NCI-H2029 treated with DMSO at 0.1 percent for 48 hours (cell line): Measurements from ENCODE around the gene MEST.
"Not testable (repeated sequence)": the region's sequence is repeated elsewhere in the genome, so short reads cannot be mapped to it uniquely, and the experiment has no call there.

Source experiments
- DNase-seq: peaks from one replicate; lab custom pipeline; 2025; lab: John Stamatoyannopoulos, UW

The MEST gene

DNA sequence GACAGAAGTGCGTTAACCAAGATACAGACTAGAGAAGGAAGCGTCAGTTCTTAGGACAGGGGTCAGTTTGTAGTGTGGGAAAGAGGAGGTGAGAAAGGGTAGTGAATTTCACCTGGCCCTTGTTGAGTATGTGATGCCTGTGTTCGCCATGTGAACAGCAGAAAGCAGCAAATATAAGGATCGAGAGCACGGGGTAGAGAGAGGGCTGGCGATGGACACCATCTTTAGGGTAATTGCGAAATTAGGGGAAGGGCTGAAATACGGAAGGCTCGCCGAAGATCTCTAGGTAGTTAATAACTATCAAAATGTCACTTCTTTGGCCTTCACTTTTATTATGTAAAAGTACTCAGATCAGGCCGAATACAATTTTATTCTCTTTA is 6.2 kb upstream of the MEST start:
- no peak for DNase-seq

- DNase-seq: peak; percentile 86
Measured at GRCh38 chr7:130486114-130486953, 5.6 kb upstream of the MEST start.

DNA sequence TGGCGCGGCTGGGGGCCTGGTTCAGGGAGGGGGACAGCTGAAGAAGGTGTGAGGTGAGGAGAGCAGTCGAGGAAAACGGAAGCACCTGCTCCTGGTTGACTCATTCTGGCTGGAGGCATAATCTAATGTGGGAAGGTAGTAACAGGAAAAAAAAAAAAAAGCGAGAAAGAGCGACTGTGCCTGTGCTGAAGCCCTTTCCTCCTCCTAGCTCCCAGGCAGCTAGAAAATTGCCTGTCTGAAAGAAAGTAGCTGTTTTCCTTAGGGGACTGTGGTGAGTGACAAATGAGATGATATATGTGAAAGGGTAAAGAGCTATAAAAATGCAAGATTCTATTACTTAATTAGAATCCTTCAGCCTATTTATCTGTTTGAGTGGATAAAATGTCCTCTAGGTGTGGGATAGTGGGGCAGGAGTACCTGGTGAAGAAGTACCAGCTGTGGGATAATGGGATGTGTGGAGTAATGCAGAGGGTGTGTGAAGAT is 4.9 kb upstream of the MEST start:
- DNase-seq: peak; percentile 55

GRCh38 chr7:130488392-130489139 is 3.3 kb upstream of the MEST start:
- no peak for DNase-seq

- no peak for DNase-seq
Measured at GRCh38 chr7:130489140-130489983, 2.5 kb upstream of the MEST start.

DNA sequence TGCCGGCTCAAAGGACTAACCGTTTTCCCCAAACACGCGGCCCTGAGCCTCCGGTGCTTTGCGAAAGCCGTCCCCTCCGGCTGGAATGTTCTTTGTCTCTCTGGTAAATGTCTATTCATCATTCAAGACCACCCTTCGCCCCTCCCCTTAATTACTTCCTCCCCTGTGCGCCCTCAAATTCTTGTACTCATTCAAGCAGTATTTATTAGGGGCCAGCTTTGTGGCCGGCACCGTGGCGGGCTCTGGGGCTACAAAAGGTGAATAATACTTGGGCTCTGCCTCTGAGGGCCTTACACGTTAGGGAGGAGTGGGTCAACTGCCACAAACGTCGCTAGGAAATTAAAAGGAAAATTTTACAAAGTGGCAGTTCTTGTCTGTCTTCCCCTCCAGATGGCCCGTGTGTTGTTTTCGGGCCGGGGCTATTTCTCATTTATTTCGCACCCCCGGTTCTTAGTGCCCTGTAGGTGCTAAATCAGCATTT is 1.5 kb upstream of the MEST start:
- no peak for DNase-seq

- DNase-seq: no peak
Measured at GRCh38 chr7:130490888-130491804, 739 bp upstream of the MEST start.

DNA sequence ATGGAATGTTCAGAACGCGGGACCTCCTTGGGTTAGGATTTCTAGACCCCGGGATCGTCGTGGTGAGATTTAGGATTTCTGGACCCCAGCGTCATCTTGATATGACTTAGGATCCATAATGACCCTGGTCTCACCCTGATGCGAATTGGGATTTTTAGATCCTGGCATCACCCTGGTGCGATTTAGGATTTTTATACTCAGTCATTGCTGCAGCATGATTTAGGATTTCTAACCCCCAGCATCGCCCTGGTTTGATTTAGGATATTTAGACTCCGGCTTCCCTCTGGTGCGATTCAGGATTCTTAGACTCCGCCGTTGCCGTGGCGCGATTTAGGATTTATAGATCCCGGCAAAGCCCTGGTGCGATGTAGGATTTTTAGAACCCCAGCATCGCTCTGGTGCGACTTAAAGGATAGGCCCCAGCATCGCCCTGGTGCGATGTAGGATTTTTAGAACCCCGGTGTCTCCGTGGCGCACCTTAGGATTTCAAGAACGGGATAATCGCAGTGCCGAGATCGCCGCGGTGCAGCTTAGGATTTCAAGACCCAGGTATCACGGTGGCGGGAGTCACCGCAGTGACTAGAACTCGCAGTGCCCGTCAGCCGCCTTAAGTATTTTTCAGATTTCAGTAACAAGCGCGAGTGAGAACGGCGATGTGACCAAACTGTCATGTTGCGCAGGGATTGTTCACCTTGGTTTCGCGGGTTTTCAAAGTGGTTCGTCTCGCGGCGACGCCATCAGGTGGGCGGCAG is 814 bp downstream of the MEST start:
- no peak for DNase-seq

DNA sequence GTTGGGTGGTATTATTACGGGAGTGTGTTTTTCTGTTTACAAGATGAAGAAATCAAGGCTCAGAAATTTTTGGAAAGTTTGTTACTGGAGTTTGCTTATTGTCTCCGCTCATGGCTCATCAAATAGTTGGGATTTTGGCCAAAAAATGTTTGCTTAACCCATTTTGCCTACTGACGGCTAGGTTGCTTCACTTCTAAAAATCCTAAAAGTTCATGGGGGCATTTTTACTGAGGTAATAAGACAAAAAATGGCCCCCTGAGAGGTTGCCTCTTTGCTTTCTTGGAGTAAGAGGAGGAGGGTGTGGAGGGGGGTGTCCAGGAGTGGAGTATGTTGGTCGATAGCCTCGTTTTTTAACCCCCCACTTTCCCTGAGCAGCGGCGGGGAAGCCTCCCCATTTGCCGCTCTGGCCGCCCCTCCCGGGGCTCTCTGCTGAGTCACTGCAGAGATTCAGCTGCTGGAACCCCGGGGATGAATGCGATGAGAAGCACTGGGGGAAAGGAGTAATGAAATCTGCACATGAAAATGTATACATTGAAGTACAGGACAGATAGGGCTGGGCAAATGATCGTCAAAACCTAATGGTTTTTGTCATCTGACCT is 1.5 kb downstream of the MEST start:
- no peak for DNase-seq

DNA sequence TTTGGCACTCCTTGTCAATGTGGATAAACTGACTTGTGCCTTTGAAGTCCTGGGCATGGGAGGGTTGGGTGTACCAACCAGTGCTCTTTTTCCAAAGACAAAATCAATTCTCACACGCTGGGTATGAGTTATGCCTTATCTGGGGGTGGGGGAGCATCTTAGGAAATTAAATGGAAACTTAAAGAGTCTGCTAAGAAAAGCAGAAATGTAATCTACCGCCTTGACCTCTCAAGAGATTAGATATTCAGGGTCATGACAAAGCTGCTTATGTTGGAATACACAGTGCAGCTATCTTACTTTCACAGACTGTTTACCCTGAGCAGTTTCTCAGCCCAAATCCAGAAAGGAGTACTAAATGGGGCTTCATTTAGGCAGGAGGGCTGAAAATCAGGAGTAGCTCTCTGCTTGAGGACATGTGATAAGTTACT is 2.6 kb downstream of the MEST start:
- DNase-seq: no peak

DNA sequence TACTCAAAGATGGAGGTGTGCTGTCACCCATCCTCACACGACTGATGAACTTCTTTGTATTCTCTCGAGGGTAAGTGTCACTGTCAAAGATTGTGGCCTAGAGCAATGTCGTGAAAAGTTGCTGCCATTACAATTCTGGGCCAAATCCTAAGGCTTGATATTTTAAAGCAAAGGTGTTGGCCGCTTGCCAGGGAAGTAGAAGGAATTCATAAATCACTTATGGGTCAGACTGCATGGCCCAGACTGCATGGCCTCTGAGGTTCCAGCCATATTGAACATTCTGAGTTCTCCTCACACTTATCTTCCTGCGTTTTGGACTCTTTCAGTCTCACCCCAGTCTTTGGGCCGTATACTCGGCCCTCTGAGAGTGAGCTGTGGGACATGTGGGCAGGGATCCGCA is 8.6 kb downstream of the MEST start:
- no peak for DNase-seq

GRCh38 chr7:130500910-130501309 is 9.0 kb downstream of the MEST start:
- no peak for DNase-seq

DNA sequence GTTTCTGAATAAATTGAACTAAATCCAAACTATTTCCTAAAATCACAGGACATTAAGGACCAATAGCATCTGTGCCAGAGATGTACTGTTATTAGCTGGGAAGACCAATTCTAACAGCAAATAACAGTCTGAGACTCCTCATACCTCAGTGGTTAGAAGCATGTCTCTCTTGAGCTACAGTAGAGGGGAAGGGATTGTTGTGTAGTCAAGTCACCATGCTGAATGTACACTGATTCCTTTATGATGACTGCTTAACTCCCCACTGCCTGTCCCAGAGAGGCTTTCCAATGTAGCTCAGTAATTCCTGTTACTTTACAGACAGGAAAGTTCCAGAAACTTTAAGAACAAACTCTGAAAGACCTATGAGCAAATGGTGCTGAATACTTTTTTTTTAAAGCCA is 13.9 kb downstream of the MEST start:
- DNase-seq: no peak

DNA sequence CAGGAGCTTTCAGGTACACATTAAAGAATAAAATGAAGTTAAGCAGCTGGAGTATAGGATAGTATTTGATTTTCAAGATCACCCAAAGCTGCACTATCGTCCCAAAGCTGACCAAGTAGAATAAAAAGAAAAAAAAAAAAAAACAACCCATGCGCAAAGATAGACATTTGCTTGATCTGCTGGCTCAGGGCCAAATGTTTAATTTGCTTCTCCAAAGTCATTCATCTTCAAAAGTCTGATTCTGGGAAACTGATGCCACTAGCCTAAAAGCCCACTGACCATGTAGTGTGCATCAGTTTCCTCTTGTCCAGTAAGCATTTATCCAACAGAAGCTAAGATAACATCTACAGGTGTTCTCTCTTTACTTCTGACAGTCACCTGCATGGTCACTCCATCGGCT is 14.5 kb downstream of the MEST start:
- DNase-seq: no peak

DNA sequence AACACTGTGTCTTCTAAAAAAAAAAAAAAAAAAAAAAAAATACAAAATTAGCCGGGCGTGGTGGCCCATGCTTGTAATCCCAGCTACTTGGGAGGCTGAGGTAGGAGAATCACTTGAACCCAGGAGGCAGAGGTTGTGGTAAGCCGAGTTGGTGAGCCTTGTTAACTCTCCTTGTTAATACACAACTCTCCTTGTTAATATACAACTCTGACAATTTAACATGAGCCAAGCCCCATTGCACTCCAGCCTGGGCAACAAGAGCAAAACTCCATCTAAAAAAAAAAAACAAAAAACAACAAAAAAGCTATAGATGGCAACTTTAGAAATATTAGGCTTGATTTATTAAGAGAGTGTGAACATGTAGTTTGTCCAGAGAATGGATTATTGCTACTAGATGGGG is 20.2 kb downstream of the MEST start:
- not testable (repeated sequence) for DNase-seq

GRCh38 chr7:130513447-130513846 is 21.6 kb downstream of the MEST start:
- DNase-seq: no peak

- DNase-seq: no peak
Measured at GRCh38 chr7:130515315-130516040, 23.6 kb downstream of the MEST start.

- no peak for DNase-seq
Measured at GRCh38 chr7:130521258-130521951, 29.5 kb downstream of the MEST start.
